ENCODE data around the gene SIRT7. TPM values are rescaled to one million over a fixed set of nuclear protein-coding genes. Genes with fewer than 3 reads are reported as not detected.

SIRT7 gene
- total and polyA plus RNA-seq, 4 experiments from 2014 or later, result 31.5 to 91.9 (median 66.4) TPM

DNA sequence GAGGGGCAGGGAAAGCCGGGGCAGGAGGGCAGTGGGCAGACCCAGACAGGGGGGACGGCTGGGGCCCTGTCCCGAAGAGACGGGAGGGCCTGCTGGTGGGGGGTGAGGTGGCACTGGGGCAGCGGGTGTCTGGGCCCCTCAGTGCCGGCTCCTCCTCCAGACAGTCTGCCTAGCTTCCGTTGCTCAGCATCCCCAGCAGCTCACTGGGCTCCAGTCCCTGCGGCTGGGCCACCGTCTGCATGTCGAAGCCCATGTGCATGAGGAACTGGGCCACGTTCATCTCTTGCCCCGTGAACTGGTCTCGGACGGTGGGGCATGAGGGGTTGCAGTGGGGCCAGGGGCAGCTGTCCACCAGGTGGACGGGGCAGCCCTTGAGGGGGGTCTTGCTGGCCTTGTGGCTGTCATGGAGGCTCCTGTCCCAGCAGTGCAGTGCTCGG, 34.8 kb upstream of the SIRT7 start:
- no peaks in the 10 kb centered on the region for H3K9me3 ChIP-seq (ENCODE audit: control insufficient read depth in 1 of 2, low read length in 2 of 2)
- Mint-ChIP-seq H3K9me3 (no peaks in the 10 kb centered on the region), H3K27me3 (no peaks in the 10 kb centered on the region), H3K27ac (no peak overlapping the region), H3K4me3 (no peak overlapping the region), H3K4me1 (peaks cover 0 to 2% (median under 1%) of the 10 kb centered on the region in 4 donors), H3K36me3 (no peaks in the 10 kb centered on the region)
- H3K36me3 ChIP-seq (ENCODE audit: insufficient read depth, low read length), result no peaks in the 10 kb centered on the region
- peaks cover 3% of the 10 kb centered on the region for H3K27me3 ChIP-seq (ENCODE audit: insufficient read depth, low read length)
- ChIA-PET POLR2A (ENCODE audit: partially characterized antibody) (no interaction called here), CTCF (ENCODE audit: partially characterized antibody) (interaction anchor here (1.7 to 4.3 kb wide), 3 partner anchors 68 to 217 kb away, joined by 5 to 20 read pairs (median 9); no protein-coding TSS in a partner anchor)
- intact Hi-C loops (cut with micrococcal nuclease), result no loop called here
- no peaks in the 10 kb centered on the region for H3K4me1 ChIP-seq (ENCODE audit: insufficient read depth, low read length)
- H3K27ac ChIP-seq (ENCODE audit: low read depth, low read length), result no peak overlapping the region
- no peak overlapping the region for H3K4me3 ChIP-seq (ENCODE audit: low read length in 2 of 2)
- peak in 1 of 5 donors; percentile 9 for DNase-seq

DNA sequence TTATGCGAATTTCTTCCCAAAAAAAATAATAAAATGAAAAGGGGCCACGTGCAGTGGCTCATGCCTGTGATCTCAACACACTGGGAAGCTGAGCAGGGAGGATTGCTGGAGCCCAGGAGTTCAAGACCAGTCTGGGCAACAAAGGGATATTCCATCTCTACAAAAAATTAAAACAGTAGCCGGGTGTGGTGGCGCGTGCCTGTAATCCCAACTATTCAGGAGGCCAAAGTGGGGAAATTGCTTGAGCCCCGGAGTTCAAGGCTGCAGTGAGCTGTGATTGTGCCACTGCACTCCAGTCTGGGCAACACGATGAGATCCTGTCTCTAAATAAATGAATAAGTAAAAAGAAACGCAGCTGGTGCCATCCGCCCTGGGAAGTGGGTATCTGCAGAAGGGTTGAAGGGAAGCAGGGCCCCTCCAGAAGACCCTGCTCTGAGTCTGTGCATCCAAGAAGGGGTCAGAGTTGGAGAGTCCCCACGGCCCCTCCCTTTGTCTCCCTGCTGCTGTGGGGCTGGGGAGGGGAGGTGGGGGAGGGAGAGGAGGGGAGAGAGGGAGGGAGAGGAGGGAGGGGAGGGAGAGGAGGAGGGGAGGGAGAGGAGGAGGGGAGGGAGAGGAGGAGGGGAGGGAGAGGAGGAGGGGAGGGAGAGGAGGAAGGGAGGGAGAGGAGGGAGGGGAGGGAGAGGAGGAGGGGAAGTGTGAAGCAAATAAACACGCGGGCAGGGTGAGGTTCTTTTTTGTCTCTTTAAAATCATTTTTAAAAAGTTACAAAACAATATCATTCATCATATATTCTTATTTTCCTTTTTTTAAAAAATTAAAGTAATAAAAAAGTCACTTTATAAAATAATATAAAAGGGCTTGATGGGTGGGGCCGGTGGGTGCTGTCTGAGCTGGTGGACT, 34.1 kb upstream of the SIRT7 start:
- Mint-ChIP-seq H3K27me3 (no peaks in the 10 kb centered on the region), H3K9me3 (no peaks in the 10 kb centered on the region), H3K27ac (peak overlapping the region in 1 of 7 donors; percentile 35), H3K4me3 (peak overlapping the region in 1 of 8 donors; percentile 21), H3K4me1 (peaks cover 0 to 2% (median under 1%) of the 10 kb centered on the region in 4 donors), H3K36me3 (no peaks in the 10 kb centered on the region)
- no peaks in the 10 kb centered on the region for H3K27me3 ChIP-seq (ENCODE audit: insufficient read depth, low read length)
- H3K9me3 ChIP-seq (ENCODE audit: control insufficient read depth in 1 of 2, low read length in 2 of 2), result no peaks in the 10 kb centered on the region
- no peak overlapping the region for H3K27ac ChIP-seq (ENCODE audit: low read depth, low read length)
- no peak overlapping the region for H3K4me3 ChIP-seq (ENCODE audit: low read length in 2 of 2)
- POLR2A ChIA-PET (ENCODE audit: partially characterized antibody), result interaction anchor here (0.9 kb wide), 1 partner anchor 27 kb away, joined by 3 read pairs; no protein-coding TSS in a partner anchor
- DNase-seq, result peak in 1 of 5 donors; percentile 10
- H3K36me3 ChIP-seq (ENCODE audit: insufficient read depth, low read length), result no peaks in the 10 kb centered on the region
- intact Hi-C loops (cut with micrococcal nuclease), result no loop called here
- no peaks in the 10 kb centered on the region for H3K4me1 ChIP-seq (ENCODE audit: insufficient read depth, low read length)
- CTCF ChIA-PET (ENCODE audit: partially characterized antibody), result interaction anchor here (4.3 kb wide), 1 partner anchor 68 kb away, joined by 20 read pairs; no protein-coding TSS in a partner anchor

DNA sequence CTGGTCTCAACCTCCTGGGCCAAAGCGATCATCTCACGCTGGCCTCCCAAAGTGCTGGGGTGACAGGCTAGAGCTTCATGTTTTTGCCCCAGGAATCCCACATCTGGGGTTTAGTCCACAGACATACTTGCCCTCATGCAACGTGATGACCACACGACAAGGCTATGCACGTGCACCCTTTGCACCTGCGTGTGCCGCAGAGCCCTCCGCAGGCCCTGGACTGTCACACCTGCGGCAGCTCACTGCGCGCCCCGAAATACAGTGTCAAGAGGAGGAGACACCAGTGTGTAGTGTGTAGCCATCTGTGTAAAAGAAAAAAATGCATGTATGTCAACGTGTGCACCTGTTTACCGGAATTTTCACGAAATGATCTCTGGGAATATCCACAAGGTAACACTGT, 32.5 kb upstream of the SIRT7 start:
- POLR2A ChIA-PET (ENCODE audit: partially characterized antibody), result no interaction called here
- H3K27me3 Mint-ChIP-seq, result no peaks in the 10 kb centered on the region

DNA sequence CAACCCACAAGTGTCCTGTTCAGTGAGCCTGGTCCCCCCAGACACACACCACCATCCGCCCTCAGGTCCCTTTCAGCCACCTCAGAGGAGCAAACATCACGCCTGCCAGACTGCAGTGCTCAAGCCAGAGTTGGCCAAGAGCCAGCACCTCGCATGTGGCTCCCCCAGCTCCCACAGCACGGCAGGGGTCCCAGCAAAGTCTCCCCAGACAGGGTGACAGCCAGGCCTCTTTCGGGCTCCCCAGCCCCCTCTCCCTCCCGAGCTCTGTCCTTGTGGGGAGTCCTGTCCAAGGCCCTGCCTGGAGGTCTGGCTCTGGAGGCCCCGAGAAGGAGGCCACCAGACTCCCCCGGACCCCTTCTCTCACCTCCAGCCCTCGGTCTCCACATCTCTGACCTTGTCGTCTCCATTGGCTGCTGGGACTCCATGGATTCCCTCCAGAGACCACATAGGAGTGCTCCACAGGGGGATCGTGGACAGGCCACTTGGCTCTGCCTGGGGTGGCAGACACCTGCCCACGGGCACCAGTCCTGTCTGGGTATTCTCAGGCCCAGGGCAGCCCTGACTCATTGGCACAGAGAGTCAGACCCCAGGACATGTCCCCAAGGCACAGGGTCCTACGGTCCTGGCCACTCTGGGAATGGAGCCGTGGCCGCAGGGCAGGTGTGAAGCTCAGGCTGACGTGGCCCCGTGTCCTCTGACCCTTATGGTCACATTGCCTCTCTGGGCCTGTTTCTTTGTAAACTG, 30.8 kb upstream of the SIRT7 start:
- Histone ChIP-seq H3K9me3 (ENCODE audit: control insufficient read depth in 1 of 2, low read length in 2 of 2) (no peaks in the 10 kb centered on the region), H3K4me1 (ENCODE audit: insufficient read depth, low read length) (no peaks in the 10 kb centered on the region), H3K36me3 (ENCODE audit: insufficient read depth, low read length) (no peaks in the 10 kb centered on the region), H3K27ac (ENCODE audit: low read depth, low read length) (no peak overlapping the region), H3K4me3 (ENCODE audit: low read length in 2 of 2) (no peak overlapping the region), H3K27me3 (ENCODE audit: insufficient read depth, low read length) (no peaks in the 10 kb centered on the region)
- Mint-ChIP-seq H3K27ac (peak overlapping the region in 1 of 7 donors; percentile 52), H3K9me3 (no peaks in the 10 kb centered on the region), H3K4me3 (no peak overlapping the region), H3K4me1 (peaks cover 0 to 2% (median under 1%) of the 10 kb centered on the region in 4 donors), H3K27me3 (no peaks in the 10 kb centered on the region), H3K36me3 (no peaks in the 10 kb centered on the region)
- peak in 1 of 5 donors; percentile 16 for DNase-seq
- intact Hi-C loops (cut with micrococcal nuclease), result no loop called here
- POLR2A ChIA-PET (ENCODE audit: partially characterized antibody), result no interaction called here
- CTCF ChIA-PET (ENCODE audit: partially characterized antibody), result interaction anchor here (1.0 kb wide), 1 partner anchor 11 kb away, joined by 4 read pairs; no protein-coding TSS in a partner anchor

More for the DNA sequence above, 32.5 kb upstream of the SIRT7 start:
- no peak overlapping the region for H3K4me3 Mint-ChIP-seq
- Histone ChIP-seq H3K27me3 (ENCODE audit: insufficient read depth, low read length) (no peaks in the 10 kb centered on the region), H3K36me3 (ENCODE audit: insufficient read depth, low read length) (no peaks in the 10 kb centered on the region), H3K4me1 (ENCODE audit: insufficient read depth, low read length) (no peaks in the 10 kb centered on the region), H3K27ac (ENCODE audit: low read depth, low read length) (no peak overlapping the region), H3K4me3 (ENCODE audit: low read length in 2 of 2) (no peak overlapping the region), H3K9me3 (ENCODE audit: control insufficient read depth in 1 of 2, low read length in 2 of 2) (no peaks in the 10 kb centered on the region)
- CTCF ChIA-PET (ENCODE audit: partially characterized antibody), result no interaction called here
- intact Hi-C loops (cut with micrococcal nuclease), result no loop called here
- no peaks in the 10 kb centered on the region for H3K9me3 Mint-ChIP-seq
- peak in 1 of 5 donors; percentile 21 for DNase-seq
- no peaks in the 10 kb centered on the region for H3K36me3 Mint-ChIP-seq
- peak overlapping the region in 2 of 7 donors; percentile 6 to 61 for H3K27ac Mint-ChIP-seq
- peaks cover 0 to 2% (median under 1%) of the 10 kb centered on the region in 4 donors for H3K4me1 Mint-ChIP-seq

DNA sequence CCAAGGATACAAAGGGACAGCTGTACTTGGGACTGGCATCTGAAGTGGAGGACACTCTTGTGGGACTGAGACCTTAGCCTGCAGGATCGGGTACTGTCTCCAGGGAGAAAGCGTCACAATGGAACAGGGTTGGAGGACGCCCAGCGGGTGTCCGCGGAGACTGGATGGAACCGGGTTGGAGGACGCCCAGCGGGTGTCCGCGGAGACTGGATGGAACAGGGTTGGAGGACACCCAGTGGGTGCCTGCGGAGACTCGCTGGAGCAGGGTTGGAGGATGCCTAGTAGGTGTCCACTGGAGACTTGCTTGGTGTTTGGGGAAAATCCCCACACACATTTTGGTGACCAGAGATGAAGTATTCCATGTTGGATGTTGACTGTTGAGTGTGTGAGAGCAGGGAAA, 29.2 kb upstream of the SIRT7 start, which contains the start of gene MYADML2:
TSS of gene MYADML2 (minus strand) at position 45 of the 400 bp plus-strand sequence. CDS start 5,492 bp downstream, outside the sequence.
- CTCF ChIA-PET (ENCODE audit: partially characterized antibody), result interaction anchor here (1.0 kb wide), 1 partner anchor 12 kb away, joined by 3 read pairs; no protein-coding TSS in a partner anchor

DNA sequence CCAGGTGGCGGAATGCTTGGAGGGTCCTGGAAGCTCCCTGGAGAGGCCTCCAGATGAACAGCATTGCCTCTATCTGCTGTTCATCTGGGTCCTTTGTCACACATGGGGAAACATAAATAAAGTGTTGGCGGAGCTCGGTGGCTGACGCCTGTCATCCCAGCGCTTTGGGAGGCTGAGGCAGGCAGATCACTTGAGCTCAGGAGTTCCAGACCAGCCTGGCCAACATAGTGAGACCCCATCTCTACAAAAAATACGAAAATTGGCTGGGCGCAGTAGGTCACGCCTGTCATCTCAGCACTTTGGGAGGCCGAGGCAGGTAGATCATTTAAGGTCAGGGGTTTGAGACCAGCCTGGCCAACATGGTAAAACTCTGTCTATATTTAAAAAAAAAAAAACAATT, 26.9 kb upstream of the SIRT7 start:
- Histone ChIP-seq H3K27ac (ENCODE audit: low read depth, low read length) (no peak overlapping the region), H3K9me3 (ENCODE audit: control insufficient read depth in 1 of 2, low read length in 2 of 2) (no peaks in the 10 kb centered on the region), H3K27me3 (ENCODE audit: insufficient read depth, low read length) (no peaks in the 10 kb centered on the region), H3K4me1 (ENCODE audit: insufficient read depth, low read length) (no peaks in the 10 kb centered on the region), H3K4me3 (ENCODE audit: low read length in 2 of 2) (no peak overlapping the region), H3K36me3 (ENCODE audit: insufficient read depth, low read length) (no peaks in the 10 kb centered on the region)
- Mint-ChIP-seq H3K4me1 (no peaks in the 10 kb centered on the region), H3K4me3 (no peak overlapping the region), H3K27ac (no peak overlapping the region), H3K27me3 (peaks cover 2 to 5% of the 10 kb centered on the region in 2 donors), H3K36me3 (no peaks in the 10 kb centered on the region), H3K9me3 (no peaks in the 10 kb centered on the region)
- DNase-seq, result peak in 1 of 5 donors; percentile 3
- CTCF ChIA-PET (ENCODE audit: partially characterized antibody), result no interaction called here
- intact Hi-C loops (cut with micrococcal nuclease), result no loop called here
- POLR2A ChIA-PET (ENCODE audit: partially characterized antibody), result interaction anchor here (1.2 kb wide), 1 partner anchor 32 kb away, joined by 3 read pairs; no protein-coding TSS in a partner anchor

More for the DNA sequence above, 29.2 kb upstream of the SIRT7 start, which contains the start of gene MYADML2:
- no peak within 1 kb of the TSS for H3K4me3 Mint-ChIP-seq
- Histone ChIP-seq H3K27me3 (ENCODE audit: insufficient read depth, low read length) (no peaks in the 10 kb centered on the region), H3K4me1 (ENCODE audit: insufficient read depth, low read length) (no peaks in the 10 kb centered on the region), H3K36me3 (ENCODE audit: insufficient read depth, low read length) (no peaks in the 10 kb centered on the region), H3K27ac (ENCODE audit: low read depth, low read length) (no peak within 1 kb of the TSS), H3K9me3 (ENCODE audit: control insufficient read depth in 1 of 2, low read length in 2 of 2) (no peaks in the 10 kb centered on the region), H3K4me3 (ENCODE audit: low read length in 2 of 2) (no peak within 1 kb of the TSS)
- H3K4me1 Mint-ChIP-seq, result peaks cover 0 to 2% (median under 1%) of the 10 kb centered on the region in 4 donors
- H3K27me3 Mint-ChIP-seq, result no peaks in the 10 kb centered on the region
- POLR2A ChIA-PET (ENCODE audit: partially characterized antibody), result no interaction called here
- no peaks in the 10 kb centered on the region for H3K36me3 Mint-ChIP-seq
- H3K9me3 Mint-ChIP-seq, result no peaks in the 10 kb centered on the region
- intact Hi-C loops (cut with micrococcal nuclease), result no loop called here
- DNase-seq, result no peak
- no peak within 1 kb of the TSS for H3K27ac Mint-ChIP-seq
